ENCODE measurements around the gene LGR5. TPM values are rescaled to one million over a fixed set of nuclear protein-coding genes. Genes with fewer than 3 reads are reported as not detected.

Gene LGR5
- total and polyA plus RNA-seq, 2 of the 4 experiments (the other 2 are of a cell fraction) = not detected

DNA sequence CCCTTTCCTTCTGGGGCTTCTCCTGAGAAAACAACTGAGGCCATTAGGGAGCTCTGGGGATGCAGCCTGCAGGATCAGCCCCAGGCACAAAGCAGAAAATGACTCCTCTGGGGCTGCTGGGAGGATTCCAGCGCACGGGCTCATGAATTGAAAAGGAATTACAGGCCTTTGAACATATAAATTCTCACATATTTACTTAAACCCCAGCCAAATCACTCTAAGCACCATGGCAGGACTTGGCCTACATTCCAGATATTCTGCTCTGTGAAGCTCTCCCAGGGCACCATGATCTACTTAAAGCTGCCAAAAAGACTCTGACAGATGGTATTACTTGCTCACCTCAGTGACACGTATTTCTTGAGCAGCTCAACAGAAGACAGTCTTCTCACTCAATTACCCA is 136.9 kb downstream of the LGR5 start:
- Histone ChIP-seq H2AK5ac (ENCODE audit: low read depth, low read length) (no peak overlapping the region), H3K27me3 (ENCODE audit: control insufficient read depth, insufficient read depth, low read length) (peaks cover 9% of the 10 kb centered on the region; the same call in 1 of the 2 replicates), H4K8ac (ENCODE audit: low read depth in 2 of 2, low read length in 2 of 2) (no peak overlapping the region), H4K5ac (ENCODE audit: low read depth, low read length) (no peak overlapping the region), H3K9me3 (ENCODE audit: control insufficient read depth, insufficient read depth, low read length) (no peaks in the 10 kb centered on the region), H3K36me3 (ENCODE audit: control insufficient read depth, insufficient read depth, low read length) (no peaks in the 10 kb centered on the region), H3K4me2 (ENCODE audit: low read depth, low read length) (no peak overlapping the region), H3K18ac (ENCODE audit: low read depth, low read length) (no peak overlapping the region), H2AK9ac (replicated peaks; ENCODE audit: low read depth, low read length, poor library complexity) (no peak overlapping the region), H4K20me1 (ENCODE audit: insufficient read depth, low read length) (no peaks in the 10 kb centered on the region), H2BK15ac (ENCODE audit: low read depth, low read length) (no peak overlapping the region), H3K14ac (replicated peaks; ENCODE audit: low read depth, low read length) (no peak overlapping the region), H2BK20ac (ENCODE audit: low read depth, low read length) (no peak overlapping the region), H4K91ac (ENCODE audit: insufficient read depth, low read depth, low read length) (no peak overlapping the region), H3K27ac (ENCODE audit: insufficient read depth, low read length) (no peak overlapping the region), H3K4me3 (ENCODE audit: insufficient read depth, low read depth, low read length) (no peak overlapping the region), H3K9me1 (ENCODE audit: insufficient read depth, low read length) (no peaks in the 10 kb centered on the region), H3K56ac (ENCODE audit: extremely low read depth, insufficient read depth, low read length) (no peak overlapping the region), H3K4me1 (ENCODE audit: control insufficient read depth, insufficient read depth, low read length) (no peaks in the 10 kb centered on the region), H3K4ac (ENCODE audit: low read depth, low read length) (no peak overlapping the region), H3K79me1 (ENCODE audit: low read depth in 1 of 2, low read length in 2 of 2) (no peaks in the 10 kb centered on the region), H2BK5ac (ENCODE audit: low read depth, low read length, poor library complexity, severe bottlenecking) (no peak overlapping the region), H2BK120ac (ENCODE audit: low read depth, low read length) (no peak overlapping the region), H3K9ac (ENCODE audit: low read depth, low read length) (no peak overlapping the region), H2AFZ (replicated peaks; ENCODE audit: low read length, poor library complexity) (no peak overlapping the region), H3K23ac (ENCODE audit: low read depth, low read length) (no peak overlapping the region)
- WGBS, 2 experiments (ENCODE audit: extremely low coverage in 2 of 2, insufficient read length in 1 of 2) = no CpG with 5 or more reads among the region's 3 CpGs
- TF ChIP-seq CHD1 (IDR thresholded peaks at IDR 0.05; ENCODE audit: low read depth, low read length) = no peak
- TF ChIP-seq RAD21 (IDR thresholded peaks at IDR 0.05; ENCODE audit: low read length) = no peak
- no peak for TF ChIP-seq CEBPB (IDR thresholded peaks at IDR 0.05; ENCODE audit: low read depth, low read length)
- TF ChIP-seq, protein P1, sequence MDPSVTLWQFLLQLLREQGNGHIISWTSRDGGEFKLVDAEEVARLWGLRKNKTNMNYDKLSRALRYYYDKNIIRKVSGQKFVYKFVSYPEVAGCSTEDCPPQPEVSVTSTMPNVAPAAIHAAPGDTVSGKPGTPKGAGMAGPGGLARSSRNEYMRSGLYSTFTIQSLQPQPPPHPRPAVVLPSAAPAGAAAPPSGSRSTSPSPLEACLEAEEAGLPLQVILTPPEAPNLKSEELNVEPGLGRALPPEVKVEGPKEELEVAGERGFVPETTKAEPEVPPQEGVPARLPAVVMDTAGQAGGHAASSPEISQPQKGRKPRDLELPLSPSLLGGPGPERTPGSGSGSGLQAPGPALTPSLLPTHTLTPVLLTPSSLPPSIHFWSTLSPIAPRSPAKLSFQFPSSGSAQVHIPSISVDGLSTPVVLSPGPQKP (IDR thresholded peaks at IDR 0.05; ENCODE audit: borderline replicate concordance, low read depth, low read length) = no peak
- no peak for TF ChIP-seq SMC3 (IDR thresholded peaks at IDR 0.05; ENCODE audit: low read depth, low read length)
- TF ChIP-seq POLR2A (IDR thresholded peaks at IDR 0.05; ENCODE audit: low read depth, low read length) = no peak
- TF ChIP-seq, protein P2, sequence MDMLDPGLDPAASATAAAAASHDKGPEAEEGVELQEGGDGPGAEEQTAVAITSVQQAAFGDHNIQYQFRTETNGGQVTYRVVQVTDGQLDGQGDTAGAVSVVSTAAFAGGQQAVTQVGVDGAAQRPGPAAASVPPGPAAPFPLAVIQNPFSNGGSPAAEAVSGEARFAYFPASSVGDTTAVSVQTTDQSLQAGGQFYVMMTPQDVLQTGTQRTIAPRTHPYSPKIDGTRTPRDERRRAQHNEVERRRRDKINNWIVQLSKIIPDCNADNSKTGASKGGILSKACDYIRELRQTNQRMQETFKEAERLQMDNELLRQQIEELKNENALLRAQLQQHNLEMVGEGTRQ (IDR thresholded peaks at IDR 0.05; ENCODE audit: low read depth, low read length) = no peak
- intact Hi-C loops (cut with micrococcal nuclease) (no loop called here), in situ Hi-C loops (cut with MboI; ENCODE audit: low sequenced_read_pairs) (no loop called here), dilution Hi-C loops (cut with HindIII; ENCODE audit: low sequenced_read_pairs, unreplicated experiment) (no loop called here)
- no peak; the same call in 1 of the 2 replicates for ATAC-seq (ENCODE audit: low read depth)
- ChIA-PET POLR2A (ENCODE audit: unreplicated experiment) (no interaction called here), CTCF (interaction anchor here (0.7 to 1.2 kb wide), 2 partner anchors 10 to 29 kb away, joined by 3 read pairs; no protein-coding TSS in a partner anchor)
- no peak for DNase-seq
- no TSS peak for BruUV-seq (replicated peaks)

All from IMR-90 (cell line).